HG02943 (cell line): ENCODE measurements around the gene CDH23.
"Not testable (repeated sequence)": the region's sequence is repeated elsewhere in the genome, so short reads cannot be mapped to it uniquely, and the experiment has no call there.

Experiments used
- ATAC-seq: cut with Tn5 transposase; IDR thresholded peaks from one replicate; pipeline ENCODE4 v1.9.1; 2021; ENCODE audit warnings: mild to moderate bottlenecking, low read depth, moderate library complexity; ENCODE audit not compliant: unreplicated experiment

CDH23 gene

DNA sequence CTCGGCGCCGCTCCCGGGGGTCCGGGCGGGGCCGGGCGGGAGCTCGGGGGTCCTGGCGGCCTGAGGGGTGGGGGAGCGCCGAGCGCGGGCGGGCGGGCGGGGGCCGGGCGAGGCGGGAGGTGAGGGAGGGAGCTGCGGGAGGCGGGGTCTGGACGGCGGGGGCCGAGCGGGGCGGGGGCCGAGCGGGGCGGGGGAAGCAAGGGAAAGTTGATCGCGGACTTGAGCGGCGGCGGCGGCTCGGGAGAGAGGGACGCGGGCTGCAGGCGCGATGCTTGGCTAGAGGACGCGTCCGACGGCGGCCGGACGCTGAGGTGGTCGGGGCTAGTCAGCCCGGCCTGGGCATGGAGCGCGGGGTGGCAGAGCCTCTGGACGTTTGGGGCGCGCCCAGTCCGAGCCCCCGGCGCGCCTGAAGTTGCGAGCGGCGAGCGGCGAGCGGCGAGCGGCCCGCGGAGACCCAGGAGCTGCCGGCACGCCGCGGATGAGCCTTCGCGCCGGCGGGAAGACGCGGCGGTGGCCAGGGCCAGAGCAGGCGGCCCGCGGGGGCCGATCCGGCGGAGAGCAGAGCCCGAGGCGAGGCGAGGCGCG, at the start of gene CDH23:
CDH23 (plus strand) TSS at position 210 of the 585 bp plus-strand sequence. CDS start 42,912 bp downstream, outside the sequence.
- ATAC-seq = no peak

DNA sequence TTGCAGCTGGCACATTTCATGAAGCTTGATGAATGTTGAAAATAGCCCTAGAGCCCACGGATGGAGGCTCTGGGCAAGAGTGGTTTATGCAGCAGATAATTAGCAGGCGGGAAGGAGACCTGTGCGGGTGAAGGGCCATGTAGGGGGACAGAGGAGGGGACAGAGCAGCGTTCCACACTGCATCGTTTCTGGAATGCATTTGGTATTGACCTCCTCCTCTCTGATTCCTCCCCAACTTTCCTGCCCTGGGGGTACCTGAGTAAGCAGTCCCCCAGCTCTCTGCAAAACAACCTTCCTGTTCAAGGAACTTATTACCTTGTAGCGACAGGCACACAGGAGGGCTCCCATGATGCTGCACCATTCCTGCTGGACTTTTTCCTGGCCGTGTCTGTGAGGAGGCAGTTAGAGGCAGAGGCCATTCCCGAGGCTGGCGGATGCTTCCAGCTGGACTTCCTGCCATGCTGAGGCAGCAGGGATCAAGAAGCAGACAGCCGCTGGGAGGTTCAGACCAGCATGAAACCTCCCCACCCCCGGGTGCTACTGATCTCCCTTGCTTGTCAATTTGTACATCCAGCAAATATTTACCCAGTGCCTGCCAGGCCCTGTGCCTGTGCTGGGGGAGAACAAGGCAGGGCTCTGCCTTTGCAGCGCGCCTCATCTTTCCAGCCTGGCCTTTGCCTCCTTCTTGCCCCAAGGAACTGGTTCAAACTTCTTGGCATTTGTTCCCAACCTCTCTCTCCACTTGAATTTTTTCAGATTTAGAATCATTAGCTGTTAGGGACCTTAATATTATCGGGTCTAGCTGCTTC, 48.9 kb upstream of the CDH23 start:
- ATAC-seq = no peak

DNA sequence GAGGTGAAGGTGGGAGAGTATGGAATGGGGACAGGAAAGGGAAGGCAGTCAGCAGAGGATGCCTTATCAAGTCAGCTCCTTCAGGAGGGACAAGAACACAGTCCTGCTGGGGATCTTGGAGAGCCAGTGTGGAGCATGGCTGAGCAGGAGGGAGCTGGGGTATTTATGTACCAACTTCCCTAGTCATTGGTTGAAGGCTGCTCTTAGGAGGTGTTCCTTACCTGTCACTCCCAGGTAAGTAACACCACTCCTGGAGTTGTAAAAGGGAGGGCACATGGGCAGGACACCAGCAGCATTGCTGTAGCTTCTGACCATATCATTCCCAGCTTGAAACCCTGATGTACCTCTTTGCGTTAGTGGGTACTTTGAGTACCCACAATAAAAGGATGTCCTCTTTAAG, 47.9 kb upstream of the CDH23 start:
- no peak for ATAC-seq

DNA sequence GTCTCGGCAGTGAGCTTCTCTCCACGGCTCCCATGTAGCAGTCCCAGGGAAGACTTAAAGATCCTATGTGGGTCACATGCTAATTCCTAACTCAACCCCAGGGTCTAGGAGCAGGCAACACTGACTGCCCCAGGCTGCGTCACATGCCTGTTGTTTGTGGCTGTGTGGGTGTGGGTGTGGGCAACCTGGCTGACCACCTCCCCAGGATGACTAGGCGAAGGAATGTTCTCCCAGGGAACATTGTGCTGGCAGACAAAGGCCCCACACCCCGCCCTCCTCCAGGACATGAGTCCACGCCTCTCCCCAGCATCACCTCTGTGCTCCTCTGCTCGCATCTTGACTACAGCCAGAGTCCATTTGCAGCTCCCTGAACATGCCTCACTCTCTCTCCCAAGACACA, 47.3 kb upstream of the CDH23 start:
- no peak for ATAC-seq

DNA sequence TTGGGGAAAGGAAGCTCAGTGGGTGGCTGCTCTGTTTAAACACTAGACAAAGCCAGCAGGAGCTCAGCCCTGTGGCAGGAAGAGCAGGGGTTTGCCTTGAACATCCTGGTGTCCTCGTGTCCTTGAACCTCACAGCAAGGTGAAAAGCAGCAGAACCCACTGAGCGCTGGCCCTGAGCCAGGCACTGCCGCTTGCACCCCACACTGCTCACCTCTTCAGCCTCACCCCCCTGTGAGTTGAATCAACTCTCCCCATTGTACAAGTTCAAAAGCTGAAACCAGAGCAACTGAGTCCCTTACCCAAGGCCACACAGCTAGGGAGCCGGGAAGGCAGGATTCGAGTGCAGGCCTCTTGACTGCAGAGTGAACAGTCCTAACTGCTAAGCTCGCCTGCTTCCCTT, 45.6 kb upstream of the CDH23 start:
- ATAC-seq = no peak

DNA sequence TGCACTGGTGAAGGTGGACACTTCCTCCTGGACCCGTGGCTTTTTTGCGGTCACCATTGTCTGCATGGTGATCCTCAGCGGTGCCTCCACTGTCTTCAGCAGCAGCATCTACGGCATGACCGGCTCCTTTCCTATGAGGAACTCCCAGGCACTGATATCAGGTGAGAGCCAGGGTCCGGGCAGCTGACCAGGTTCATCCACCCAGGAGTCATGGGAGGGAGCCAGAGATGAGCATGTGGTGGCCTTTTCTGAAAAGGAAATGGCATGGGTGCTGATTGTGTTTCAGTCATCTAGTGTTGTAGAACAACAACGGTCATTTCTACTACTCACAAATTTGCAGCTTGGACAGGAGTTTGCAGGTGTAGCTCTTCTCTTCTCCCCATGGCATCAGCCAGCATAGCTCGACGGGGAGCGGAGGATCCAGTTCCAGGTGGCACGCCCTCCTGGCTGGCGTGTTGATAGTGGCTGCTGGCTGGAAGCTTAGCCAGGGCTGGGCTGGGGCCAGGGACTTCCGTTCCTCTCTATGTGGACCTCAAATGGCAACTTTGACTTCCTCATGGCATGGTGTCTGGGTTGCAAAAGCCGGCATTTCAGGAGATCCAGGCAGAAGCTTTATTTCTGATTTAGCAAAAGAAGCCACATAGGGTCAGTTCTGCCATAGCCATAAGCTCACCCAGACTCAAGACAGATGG, 44.9 kb upstream of the CDH23 start:
- ATAC-seq = no peak

DNA sequence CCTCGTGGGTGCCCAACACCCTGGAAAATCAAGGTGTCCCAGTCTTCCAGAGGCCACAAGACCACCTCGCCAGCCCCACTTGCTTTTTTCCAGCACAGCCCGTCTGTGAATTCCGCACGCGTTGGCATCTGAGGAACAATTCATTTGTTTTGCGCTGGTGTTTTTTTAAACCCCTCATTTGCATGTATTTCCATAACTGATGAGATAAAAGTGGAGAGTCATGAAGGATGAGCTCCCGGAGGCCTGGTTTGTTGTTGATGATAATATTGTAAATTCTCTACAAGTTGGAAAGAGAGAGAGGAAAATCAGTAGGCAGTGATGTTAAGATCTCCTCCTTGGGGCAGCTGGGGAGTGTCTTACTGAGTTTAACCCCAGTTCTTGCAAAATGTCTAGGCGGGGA, 43.1 kb upstream of the CDH23 start:
- no peak for ATAC-seq

DNA sequence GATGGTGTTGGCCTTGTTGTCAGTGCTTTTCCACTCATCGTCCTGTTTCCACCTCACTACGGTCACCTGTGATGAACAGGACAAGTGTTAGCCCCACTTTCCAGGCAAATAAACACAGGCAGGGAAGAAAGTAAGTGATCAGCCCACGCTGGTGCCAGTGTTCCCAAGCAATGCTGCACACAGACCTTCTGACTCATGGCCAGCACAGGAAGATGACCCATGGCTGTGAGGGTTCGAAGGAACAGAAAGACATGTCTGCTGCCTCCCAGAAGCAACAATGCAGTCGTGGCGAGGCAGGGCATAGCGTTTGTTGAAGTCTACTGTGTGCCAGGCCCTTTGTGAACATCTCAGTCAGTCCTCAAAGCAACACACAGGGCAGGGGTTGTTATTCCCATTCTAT, 41.9 kb upstream of the CDH23 start:
- no peak for ATAC-seq

DNA sequence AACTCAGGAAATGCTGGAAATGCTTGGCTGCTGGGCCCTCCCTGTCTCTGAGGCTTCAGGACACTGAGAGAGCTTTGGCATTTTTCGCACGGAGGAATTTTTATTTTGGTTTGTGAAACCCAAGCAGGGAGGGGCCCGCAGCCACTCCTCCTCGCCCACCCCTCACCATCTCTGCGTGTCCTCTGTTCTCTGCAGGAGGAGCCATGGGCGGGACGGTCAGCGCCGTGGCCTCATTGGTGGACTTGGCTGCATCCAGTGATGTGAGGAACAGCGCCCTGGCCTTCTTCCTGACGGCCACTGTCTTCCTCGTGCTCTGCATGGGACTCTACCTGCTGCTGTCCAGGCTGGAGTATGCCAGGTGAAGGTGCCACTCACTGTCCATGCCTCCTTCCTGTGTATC, 40.8 kb upstream of the CDH23 start:
- no peak for ATAC-seq

DNA sequence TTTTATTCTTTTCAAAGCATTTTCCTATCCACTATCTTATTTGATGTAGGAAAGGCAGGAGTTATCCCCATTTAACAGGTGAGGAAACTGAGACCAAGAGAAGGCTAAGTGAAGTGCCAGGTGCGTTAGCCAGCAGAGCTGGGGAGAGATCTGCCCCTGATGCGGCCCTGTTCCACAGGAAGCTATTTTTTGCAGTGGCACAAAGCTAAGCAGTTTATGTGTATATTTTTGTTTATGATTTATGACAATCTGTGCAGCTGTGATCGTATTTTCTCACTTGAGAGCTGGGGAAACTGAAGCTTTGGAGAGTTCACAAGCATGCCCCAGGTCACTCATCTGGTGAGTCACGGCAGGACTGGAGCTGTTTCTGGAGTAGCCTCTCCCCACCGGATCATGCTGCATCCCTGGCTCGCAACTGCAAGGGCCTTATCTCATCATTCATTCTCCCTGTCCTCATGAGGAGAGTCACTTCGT, 38.9 kb upstream of the CDH23 start:
- ATAC-seq = no peak

DNA sequence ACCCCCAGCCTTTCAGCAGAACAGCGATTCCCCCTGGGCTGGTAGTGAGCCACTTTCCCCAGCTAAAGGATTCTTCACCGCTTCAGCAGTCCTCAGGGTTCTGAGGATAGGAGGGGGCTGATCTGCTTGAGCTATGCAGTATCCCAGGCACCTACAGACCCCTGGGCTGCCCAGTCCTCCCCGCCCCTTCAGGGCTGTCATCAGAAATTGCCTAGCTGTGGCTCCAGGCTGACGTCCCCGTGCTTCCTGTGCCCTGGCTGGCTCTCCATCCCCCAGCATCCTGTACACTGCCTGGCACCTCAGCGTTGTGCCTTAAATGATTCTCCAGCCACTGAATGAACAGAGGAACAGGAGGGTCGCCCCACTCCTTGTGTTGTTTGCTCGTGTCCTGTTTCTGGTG, 38.4 kb upstream of the CDH23 start:
- ATAC-seq = no peak

DNA sequence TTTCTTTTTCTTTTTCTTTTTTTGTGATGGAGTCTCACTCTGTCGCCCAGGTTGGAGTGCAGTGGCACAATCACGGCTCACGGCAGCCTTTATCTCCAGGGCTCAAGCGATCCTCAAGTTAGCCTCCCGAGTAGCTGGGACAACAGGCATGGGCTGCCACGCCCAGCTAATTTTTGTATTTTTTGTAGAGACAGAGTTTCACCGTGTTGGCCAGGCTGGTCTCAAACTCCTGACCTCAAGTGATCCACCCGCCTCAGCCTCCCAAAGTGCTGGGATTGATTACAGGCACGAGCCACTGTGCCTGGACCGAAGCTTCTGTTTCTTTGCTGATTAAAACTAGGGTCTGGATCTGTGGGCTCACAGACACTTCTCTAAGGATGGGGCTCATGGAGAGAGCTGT, 37.8 kb upstream of the CDH23 start:
- not testable (repeated sequence) for ATAC-seq

DNA sequence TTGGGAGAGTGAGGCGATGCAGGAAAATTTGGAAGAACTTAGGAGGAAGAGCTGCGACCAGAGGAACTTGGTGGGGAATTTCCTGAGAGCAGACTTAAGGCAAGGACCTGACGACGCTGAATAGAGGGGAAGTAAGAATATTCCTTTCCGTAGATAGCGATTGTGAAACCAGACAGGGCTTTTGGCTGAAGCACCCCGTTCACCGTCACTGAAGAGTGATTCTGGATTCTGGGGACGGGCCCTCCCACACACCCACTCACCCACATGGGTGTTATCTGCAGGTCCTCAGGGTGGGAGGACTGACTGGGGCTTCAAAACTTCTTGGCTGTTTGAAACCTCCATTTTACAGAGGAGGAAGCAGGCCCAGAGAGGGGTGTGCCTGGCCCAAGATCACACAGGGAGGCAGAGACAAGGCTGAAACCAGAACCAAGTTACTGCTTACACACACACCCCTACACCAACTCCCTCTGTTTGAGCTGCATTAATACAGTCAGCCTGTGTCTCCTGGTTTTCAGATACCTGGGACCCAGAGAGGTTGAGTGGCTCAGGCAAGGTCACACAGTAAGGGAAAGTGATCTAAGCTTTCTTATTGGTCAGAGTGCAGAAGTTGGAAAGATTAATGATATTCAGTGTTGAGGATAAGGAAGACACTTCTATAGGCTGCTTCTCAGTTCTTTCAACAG, 37.2 kb upstream of the CDH23 start:
- ATAC-seq = no peak

DNA sequence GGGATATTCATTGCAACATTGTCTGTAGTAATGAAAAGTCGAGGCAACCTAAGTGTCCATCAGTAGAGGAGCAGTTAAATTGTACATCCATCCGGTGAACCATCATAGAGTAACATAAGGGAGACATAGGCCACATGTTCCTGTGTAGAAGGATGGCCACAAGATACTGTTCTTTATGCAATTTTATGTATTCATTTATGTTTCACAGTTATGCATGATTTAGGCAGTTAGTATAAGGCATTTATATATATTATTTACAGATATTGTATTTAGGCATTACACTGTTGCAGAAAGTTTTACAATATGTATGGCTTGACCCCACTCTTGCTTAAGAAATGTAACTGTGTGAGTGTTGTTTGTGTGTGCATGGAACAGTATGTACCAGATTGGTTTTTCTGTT, 36.0 kb upstream of the CDH23 start:
- no peak for ATAC-seq

DNA sequence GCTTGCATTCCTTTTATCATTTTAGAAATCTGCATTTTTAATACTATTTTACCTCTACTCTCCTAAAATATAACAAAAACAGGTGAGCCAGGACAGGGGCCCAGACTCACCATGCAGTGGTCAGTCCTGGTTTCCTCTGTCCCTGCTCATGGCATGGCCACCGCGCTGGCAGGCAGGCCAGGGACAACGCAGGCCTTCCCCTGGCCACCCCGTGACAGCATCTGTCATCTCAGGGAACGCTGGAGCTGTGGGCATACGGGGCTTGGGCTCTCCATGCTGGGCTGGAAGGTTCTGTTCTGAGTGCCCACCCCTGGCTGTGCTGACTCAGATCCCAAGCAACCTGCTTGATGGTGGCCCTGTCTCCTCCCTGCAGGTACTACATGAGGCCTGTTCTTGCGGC, 35.1 kb upstream of the CDH23 start:
- no peak for ATAC-seq

DNA sequence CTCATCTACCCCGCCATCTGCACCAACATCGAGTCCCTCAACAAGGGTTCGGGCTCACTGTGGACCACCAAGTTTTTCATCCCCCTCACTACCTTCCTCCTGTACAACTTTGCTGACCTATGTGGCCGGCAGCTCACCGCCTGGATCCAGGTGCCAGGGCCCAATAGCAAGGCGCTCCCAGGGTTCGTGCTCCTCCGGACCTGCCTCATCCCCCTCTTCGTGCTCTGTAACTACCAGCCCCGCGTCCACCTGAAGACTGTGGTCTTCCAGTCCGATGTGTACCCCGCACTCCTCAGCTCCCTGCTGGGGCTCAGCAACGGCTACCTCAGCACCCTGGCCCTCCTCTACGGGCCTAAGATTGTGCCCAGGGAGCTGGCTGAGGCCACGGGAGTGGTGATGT, 34.6 kb upstream of the CDH23 start:
- no peak for ATAC-seq

DNA sequence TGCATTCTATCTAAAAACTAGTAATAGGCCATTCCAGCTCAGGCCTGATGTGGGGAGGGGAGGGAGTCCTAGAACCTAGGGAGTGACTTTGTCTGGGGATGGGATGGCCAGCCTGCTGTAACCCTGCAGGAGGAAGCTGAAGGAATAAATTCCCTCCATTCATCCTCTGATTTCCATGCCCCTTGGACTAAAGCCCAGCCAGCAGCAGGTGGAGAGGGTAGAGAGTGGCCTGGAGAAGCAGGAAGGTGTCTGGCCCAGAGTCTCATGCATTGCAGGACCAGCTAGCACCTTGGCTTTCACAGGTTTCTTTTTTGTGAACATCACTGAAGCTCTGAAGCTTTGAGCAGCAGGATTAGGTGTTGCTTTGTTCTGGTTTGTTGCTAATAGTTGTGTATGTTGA, 32.8 kb upstream of the CDH23 start:
- no peak for ATAC-seq

DNA sequence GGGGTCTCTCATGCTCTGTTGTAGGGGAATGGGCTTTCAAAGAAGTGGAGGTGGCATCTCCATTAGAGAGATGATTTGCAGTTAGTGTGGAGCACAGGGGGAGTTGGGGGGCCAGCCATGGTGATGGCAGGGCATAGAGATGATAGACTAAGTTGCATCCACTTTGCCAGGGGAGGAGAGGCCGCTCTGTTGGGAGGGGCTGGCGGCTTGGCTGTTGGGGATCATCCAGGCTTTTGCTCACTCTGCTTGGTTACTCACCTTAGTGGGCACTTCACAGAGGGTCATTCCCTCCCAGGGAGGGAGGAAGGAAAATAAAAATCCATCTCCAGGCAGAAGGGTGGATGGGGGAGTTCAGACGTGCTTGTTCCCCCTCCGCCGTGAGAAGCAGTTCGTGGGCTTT, 31.4 kb upstream of the CDH23 start:
- ATAC-seq = no peak

DNA sequence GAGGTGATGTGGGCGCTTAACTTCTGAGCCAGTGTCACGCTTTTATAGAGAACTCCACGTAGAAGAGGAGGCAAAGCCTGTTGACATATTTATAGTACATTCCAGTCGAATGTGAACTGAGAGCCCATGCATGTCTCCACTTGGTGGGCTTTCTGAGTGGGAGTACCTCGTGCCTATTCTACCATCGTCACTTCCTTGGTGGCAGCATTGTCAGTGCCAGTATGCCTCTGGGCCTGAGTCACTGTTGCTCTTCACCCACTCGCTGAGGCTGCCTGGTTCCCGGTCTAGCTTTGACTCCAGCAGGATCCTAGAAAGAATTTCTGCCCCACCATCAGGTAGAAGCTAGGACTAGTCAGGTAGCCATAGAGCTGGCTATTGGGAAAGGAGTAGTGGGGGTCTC, 30.0 kb upstream of the CDH23 start:
- no peak for ATAC-seq

DNA sequence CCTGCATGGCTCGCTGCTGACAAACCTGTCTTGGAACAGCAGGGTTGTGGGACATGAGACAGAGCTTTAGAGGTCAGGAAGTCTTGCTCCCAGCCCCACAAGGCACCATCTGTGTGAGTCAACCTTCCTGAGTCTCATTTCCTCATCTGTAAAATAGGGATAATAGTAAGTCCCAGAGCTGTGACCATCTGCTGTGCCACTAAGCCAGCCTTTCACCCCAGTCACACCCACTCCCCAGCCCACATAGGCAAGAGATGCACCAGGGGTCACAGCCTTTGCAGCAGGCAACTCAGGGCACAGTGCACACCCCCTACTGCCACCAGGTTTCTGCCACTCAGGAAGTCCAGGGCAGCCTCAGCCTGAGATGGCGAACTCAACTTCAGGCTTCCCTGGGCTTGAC, 29.4 kb upstream of the CDH23 start:
- no peak for ATAC-seq

DNA sequence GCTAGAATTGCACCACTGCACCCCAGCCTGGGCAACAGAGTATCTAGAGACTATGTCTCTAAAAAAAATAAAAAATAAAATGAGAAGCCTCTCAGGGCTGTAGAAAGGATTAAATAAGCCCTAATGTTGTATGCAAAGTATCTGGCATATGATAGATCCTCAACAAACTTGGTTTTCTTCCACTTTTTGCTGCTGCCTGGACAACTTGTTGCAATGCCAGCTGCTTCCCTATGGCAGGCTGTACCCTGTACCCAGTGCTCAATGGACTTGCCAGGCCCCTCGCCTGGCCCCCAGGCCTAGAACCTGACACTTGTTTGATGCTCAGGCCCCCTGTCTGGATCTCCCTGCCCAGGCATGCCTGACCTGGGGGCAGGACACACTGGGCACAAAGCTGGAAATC, 28.5 kb upstream of the CDH23 start:
- ATAC-seq = no peak
